ENCODE results near the gene TRIM7. TPM values are rescaled to one million over a fixed set of nuclear protein-coding genes. Genes with fewer than 3 reads are reported as not detected.
"Not testable (repeated sequence)": the region's sequence is repeated elsewhere in the genome, so short reads cannot be mapped to it uniquely, and the experiment has no call there.

TRIM7 gene
- total RNA-seq, 1 experiment from 2014 or later, result 28.1 TPM

DNA sequence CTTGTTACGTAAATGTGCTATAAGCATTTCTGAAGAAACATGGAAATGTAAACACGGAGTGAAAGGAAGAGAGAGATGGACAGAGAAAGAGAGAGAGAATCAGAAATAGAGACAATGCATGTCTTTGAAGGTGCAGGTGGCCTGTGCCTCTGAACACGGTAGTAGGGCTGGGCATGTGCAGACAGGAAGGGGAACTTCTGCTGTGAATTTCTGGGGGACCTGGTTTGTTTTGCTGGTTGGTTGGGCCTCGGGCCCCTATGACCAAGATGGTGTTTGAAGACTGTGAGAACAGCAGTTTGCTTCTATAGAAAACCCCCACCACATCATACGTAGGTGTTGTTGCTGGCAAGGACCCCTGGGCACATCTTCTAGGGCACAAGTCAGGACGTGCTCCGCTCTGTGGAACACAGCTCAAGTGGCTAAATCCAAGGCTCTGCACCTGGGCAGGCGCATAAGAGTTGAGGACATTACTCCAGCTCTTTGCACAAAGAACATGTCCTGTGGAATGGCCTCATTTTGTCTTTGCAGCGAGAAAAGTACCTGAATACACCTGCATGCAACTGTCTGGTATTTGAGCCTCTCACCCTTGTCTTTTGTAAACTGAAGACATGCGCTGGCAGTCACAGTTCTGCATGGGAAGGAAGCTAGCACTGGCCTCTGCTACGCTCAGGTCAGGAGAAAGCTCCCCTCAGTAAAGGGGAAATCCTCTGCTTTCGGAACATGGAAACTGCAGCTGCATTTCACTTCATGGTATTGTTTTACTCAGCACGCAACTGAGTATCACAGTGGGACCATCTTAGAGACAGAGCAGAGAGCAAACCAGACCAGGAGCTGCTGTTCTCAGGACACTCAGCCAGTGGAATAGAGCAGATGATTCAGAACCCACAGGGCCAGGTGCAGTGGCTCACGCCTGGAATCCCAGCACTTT lies 54.9 kb downstream of the TRIM7 start:
- Histone ChIP-seq H3K27ac (ENCODE audit: low read length) (peak overlapping the region; percentile 30; the same call in 1 of the 2 replicates), H2AFZ (ENCODE audit: low read length) (no peak overlapping the region), H3K9me2 (replicated peaks; ENCODE audit: low read length) (no peaks in the 10 kb centered on the region), H3K79me2 (ENCODE audit: low read length) (no peaks in the 10 kb centered on the region), H3K36me3 (ENCODE audit: low read depth, low read length) (no peaks in the 10 kb centered on the region; the same call in 1 of the 2 replicates), H3K4me3 (ENCODE audit: low read length) (no peak overlapping the region), H3K4me2 (ENCODE audit: low read length) (peak overlapping the region; percentile 44), H3K9ac (ENCODE audit: low read length) (no peak overlapping the region), H3K4me1 (ENCODE audit: insufficient read depth, low read length) (peaks cover 55% of the 10 kb centered on the region), H3F3A (ENCODE audit: low read length, unreplicated experiment) (peaks cover 12% of the 10 kb centered on the region), H4K20me1 (ENCODE audit: low read length) (no peaks in the 10 kb centered on the region), H3K27me3 (ENCODE audit: low read length) (no peaks in the 10 kb centered on the region), H3K9me3 (ENCODE audit: low read length) (0 out of 2 replicates have a peak, but pooled peaks cover 6% of the 10 kb centered on the region)
- BruUV-seq (replicated peaks), result no TSS peak
- intact Hi-C loops (cut with micrococcal nuclease), result loop anchor here (5.0 kb wide), 1 partner anchor 108 kb away; the partner anchor contains the start of gene BTNL9
- DNase-seq (no peak), ATAC-seq (no peak)
- CTCF ChIA-PET, result no interaction called here
- TF ChIP-seq EZH2phosphoT487 (IDR thresholded peaks at IDR 0.05; ENCODE audit: borderline replicate concordance, low read length) (no peak), EZH2 (IDR thresholded peaks at IDR 0.05; ENCODE audit: low read length, unreplicated experiment) (no peak)
- TF ChIP-seq, protein P1, sequence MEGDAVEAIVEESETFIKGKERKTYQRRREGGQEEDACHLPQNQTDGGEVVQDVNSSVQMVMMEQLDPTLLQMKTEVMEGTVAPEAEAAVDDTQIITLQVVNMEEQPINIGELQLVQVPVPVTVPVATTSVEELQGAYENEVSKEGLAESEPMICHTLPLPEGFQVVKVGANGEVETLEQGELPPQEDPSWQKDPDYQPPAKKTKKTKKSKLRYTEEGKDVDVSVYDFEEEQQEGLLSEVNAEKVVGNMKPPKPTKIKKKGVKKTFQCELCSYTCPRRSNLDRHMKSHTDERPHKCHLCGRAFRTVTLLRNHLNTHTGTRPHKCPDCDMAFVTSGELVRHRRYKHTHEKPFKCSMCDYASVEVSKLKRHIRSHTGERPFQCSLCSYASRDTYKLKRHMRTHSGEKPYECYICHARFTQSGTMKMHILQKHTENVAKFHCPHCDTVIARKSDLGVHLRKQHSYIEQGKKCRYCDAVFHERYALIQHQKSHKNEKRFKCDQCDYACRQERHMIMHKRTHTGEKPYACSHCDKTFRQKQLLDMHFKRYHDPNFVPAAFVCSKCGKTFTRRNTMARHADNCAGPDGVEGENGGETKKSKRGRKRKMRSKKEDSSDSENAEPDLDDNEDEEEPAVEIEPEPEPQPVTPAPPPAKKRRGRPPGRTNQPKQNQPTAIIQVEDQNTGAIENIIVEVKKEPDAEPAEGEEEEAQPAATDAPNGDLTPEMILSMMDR (conservative IDR thresholded peaks at IDR 0.05; ENCODE audit: low read depth, low read length), result no peak
- POLR2A ChIA-PET (ENCODE audit: unreplicated experiment), result no interaction called here

- CTCF ChIA-PET, result no interaction called here
- DNase-seq, result peak; percentile 82
- Histone ChIP-seq H3F3A (ENCODE audit: low read length, unreplicated experiment) (peaks cover 12% of the 10 kb centered on the region), H3K9me3 (ENCODE audit: low read length) (0 out of 2 replicates have a peak, but pooled peaks cover 9% of the 10 kb centered on the region), H3K36me3 (ENCODE audit: low read depth, low read length) (no peaks in the 10 kb centered on the region; the same call in 1 of the 2 replicates), H3K4me1 (ENCODE audit: insufficient read depth, low read length) (peaks cover 55% of the 10 kb centered on the region), H3K9ac (ENCODE audit: low read length) (no peak overlapping the region), H2AFZ (ENCODE audit: low read length) (no peak overlapping the region), H3K4me2 (ENCODE audit: low read length) (peak overlapping the region; percentile 44), H3K27ac (ENCODE audit: low read length) (peak overlapping the region; percentile 30; the same call in 1 of the 2 replicates), H3K9me2 (replicated peaks; ENCODE audit: low read length) (no peaks in the 10 kb centered on the region), H3K79me2 (ENCODE audit: low read length) (no peaks in the 10 kb centered on the region), H3K27me3 (ENCODE audit: low read length) (no peaks in the 10 kb centered on the region), H4K20me1 (ENCODE audit: low read length) (no peaks in the 10 kb centered on the region), H3K4me3 (ENCODE audit: low read length) (no peak overlapping the region)
- POLR2A ChIA-PET (ENCODE audit: unreplicated experiment), result no interaction called here
- no TSS peak for BruUV-seq (replicated peaks)
- no peak for ATAC-seq
- intact Hi-C loops (cut with micrococcal nuclease), result no loop called here
- TF ChIP-seq, protein P1 (conservative IDR thresholded peaks at IDR 0.05; ENCODE audit: low read depth, low read length), result no peak
- TF ChIP-seq EZH2phosphoT487 (IDR thresholded peaks at IDR 0.05; ENCODE audit: borderline replicate concordance, low read length) (no peak), EZH2 (IDR thresholded peaks at IDR 0.05; ENCODE audit: low read length, unreplicated experiment) (no peak)
These were observed 55.6 kb downstream of the TRIM7 start for GRCh38 chr5:181149355-181149754.

- H2AFZ ChIP-seq (ENCODE audit: low read length); H3K27ac ChIP-seq (ENCODE audit: low read length); H3K27me3 ChIP-seq (ENCODE audit: low read length); intact Hi-C loops (cut with micrococcal nuclease); H3K9ac ChIP-seq (ENCODE audit: low read length); CTCF ChIA-PET; H3K9me3 ChIP-seq (ENCODE audit: low read length); H3K79me2 ChIP-seq (ENCODE audit: low read length); H3K36me3 ChIP-seq (ENCODE audit: low read depth, low read length); ATAC-seq; BruUV-seq (replicated peaks); H3K4me3 ChIP-seq (ENCODE audit: low read length); DNase-seq; POLR2A ChIA-PET (ENCODE audit: unreplicated experiment); H3K9me2 ChIP-seq (replicated peaks; ENCODE audit: low read length); H4K20me1 ChIP-seq (ENCODE audit: low read length); H3K4me2 ChIP-seq (ENCODE audit: low read length); H3F3A ChIP-seq (ENCODE audit: low read length, unreplicated experiment): not testable (repeated sequence)
- H3K4me1 ChIP-seq (ENCODE audit: insufficient read depth, low read length), result peaks cover 36% of the 10 kb centered on the region
These were observed 57.9 kb downstream of the TRIM7 start, which contains the start of gene OR2V2 for GRCh38 chr5:181146927-181147636. Gene OR2V2 (plus strand): TSS chr5:181147586. CDS start chr5:181154943, 7,357 bp downstream.
